GM12891 (cell line): ENCODE results near the gene ZNF823.

Experiments used
- POLR2A ChIP-seq: IDR thresholded peaks from 2 replicates; pipeline ENCODE4 v1.6.1; 2011; ENCODE audit warnings: low read depth, low read length, control low read depth
- POLR2AphosphoS5 ChIP-seq: IDR thresholded peaks from 2 replicates; pipeline ENCODE4 v1.6.1; 2011; ENCODE audit warnings: low read depth, low read length, control low read depth
- SPI1 ChIP-seq: IDR thresholded peaks from 2 replicates; pipeline ENCODE4 v1.6.1; 2011; ENCODE audit warnings: low read depth, low read length, control low read depth

- no peak for TF ChIP-seq POLR2AphosphoS5
- TF ChIP-seq POLR2A: no peak
- no peak for TF ChIP-seq SPI1
Observed at GRCh38 chr19:11710313-11710712, 28.4 kb downstream of the ZNF823 start.
